Astrocyte of the spinal cord (primary cell): ENCODE data around the gene HELZ.
"Not testable (repeated sequence)": the region's sequence is repeated elsewhere in the genome, so short reads cannot be mapped to it uniquely, and the experiment has no call there.

Experiments used
- DNase-seq: peaks from one replicate; pipeline ENCODE4 v3.0.0; 2011; ENCODE audit warnings: low read depth, low spot score
- H3K4me3 ChIP-seq: 2 replicates; pipeline ENCODE4 v1.5.1; 2011; ENCODE audit warnings: low read depth, mild to moderate bottlenecking, low read length, moderate library complexity
- CTCF ChIP-seq: IDR thresholded peaks from 2 replicates; pipeline ENCODE4 v1.5.1; 2012; ENCODE audit warnings: low read depth, mild to moderate bottlenecking, low read length, inconsistent platforms
- in situ Hi-C: cut with HindIII; loops from 2 replicates; pipeline ENCODE4 v1.10.0; 2017; ENCODE audit warnings: low sequenced_read_pairs

Gene HELZ

GRCh38 chr17:67105213-67105612 lies 139.8 kb downstream of the HELZ start:
- in situ Hi-C loops, result no loop called here
- TF ChIP-seq CTCF, result no peak
- no peak overlapping the region for H3K4me3 ChIP-seq
- DNase-seq, result peak; percentile 25

GRCh38 chr17:67104641-67105040 lies 140.4 kb downstream of the HELZ start:
- H3K4me3 ChIP-seq, in situ Hi-C loops, DNase-seq: not testable (repeated sequence)

- no peak for DNase-seq
- H3K4me3 ChIP-seq, result no peak overlapping the region
- TF ChIP-seq CTCF, result no peak
- in situ Hi-C loops, result no loop called here
These were observed 147.0 kb downstream of the HELZ start for GRCh38 chr17:67098006-67098405.

- no peak overlapping the region for H3K4me3 ChIP-seq
- no peak for DNase-seq
- in situ Hi-C loops, result no loop called here
- no peak for TF ChIP-seq CTCF
These were observed 148.4 kb downstream of the HELZ start for GRCh38 chr17:67096609-67097008.

- H3K4me3 ChIP-seq, result no peak overlapping the region
- DNase-seq, result peak; percentile 41
- TF ChIP-seq CTCF, result no peak
- in situ Hi-C loops, result no loop called here
These were observed 149.2 kb downstream of the HELZ start for GRCh38 chr17:67095803-67096202.

- peak; percentile 67 for DNase-seq
- in situ Hi-C loops, H3K4me3 ChIP-seq: not testable (repeated sequence)
These were observed 149.7 kb downstream of the HELZ start for GRCh38 chr17:67095291-67095690.

GRCh38 chr17:67093348-67093747 lies 151.6 kb downstream of the HELZ start:
- H3K4me3 ChIP-seq, result no peak overlapping the region
- DNase-seq, result no peak
- no peak for TF ChIP-seq CTCF
- in situ Hi-C loops, result no loop called here

GRCh38 chr17:67092710-67093109 lies 152.3 kb downstream of the HELZ start:
- H3K4me3 ChIP-seq, in situ Hi-C loops, DNase-seq: not testable (repeated sequence)
